Measurements from ENCODE around the gene FGF2.

FGF2 gene

DNA sequence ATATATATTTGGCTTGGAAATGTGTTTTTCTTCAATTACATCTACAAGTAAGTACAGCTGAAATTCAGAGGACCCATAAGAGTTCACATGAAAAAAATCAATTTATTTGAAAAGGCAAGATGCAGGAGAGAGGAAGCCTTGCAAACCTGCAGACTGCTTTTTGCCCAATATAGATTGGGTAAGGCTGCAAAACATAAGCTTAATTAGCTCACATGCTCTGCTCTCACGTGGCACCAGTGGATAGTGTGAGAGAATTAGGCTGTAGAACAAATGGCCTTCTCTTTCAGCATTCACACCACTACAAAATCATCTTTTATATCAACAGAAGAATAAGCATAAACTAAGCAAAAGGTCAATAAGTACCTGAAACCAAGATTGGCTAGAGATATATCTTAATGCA, 69.6 kb downstream of the FGF2 start:
- DNase-seq, result no peak

DNA sequence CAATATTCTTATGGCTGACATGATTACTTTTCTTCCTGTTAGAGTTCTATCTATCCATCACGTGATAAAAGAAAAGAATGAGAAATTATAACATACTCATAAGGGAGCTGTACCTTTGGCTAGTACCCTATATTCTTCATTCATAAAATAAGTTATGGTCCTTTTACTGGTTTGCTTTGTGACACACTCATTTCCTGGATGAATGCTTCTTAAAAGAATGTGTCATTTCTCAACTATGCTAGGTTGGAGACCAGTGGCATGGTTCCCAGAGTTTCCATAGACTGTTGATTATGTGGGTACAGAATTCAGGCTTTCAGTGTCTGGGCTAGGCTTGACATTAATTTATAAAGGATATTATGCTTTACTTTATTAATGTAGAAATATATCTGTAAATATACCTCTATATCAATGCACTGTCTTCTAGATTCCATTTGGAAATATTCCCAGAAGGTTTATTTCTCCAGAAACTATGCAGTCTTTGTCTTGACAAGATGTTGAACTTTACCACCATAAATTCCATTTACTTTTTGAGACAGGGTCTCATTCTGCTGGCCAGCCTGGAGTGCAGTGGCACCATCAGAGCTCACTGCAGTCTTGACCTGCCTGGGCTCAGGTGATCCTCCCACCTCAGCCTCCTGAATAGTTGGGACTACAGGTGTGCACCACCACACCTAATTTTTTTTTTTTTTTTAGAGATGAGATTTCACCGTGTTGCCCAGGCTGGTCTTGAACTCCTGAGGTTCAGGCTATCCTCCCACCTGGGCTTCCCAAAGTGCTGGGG, 71.9 kb downstream of the FGF2 start:
- DNase-seq, result no peak

DNA sequence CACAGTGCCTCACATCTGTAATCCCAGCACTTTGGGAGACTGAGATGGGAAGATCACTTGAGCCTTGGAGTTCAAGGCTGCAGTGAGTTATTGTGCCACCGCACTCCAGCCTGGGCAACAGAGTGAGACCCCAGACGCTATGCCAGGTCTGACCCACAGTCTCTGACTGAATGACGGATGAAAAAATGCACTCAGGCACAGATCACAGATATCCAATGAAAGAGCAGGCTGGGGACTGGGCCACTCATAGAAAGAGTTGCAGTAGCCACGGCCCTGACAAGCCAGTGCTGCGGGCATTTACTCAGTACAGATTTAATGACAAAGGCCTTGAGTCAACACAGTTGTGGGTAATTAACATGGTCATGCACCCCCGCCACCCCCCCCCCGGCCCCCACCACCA, 73.1 kb downstream of the FGF2 start:
- DNase-seq, result no peak

DNA sequence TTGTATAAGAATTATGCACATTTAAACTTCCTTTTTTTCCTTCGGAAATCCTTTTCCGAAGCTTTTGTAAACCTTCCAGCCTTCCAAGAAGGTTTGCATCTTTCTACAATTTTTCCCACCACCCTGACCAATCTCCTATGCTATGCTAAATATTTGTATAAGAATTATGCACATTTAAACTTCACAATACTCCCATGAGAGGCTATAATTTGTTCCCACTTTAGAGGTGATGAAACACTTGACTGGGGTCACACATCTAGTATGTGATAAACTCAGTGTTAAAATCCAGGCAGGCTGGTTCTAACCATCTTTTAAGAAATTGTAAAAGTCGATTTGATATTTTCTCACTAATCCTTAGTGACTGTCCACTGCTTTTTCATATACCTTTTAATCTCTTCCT, 73.7 kb downstream of the FGF2 start:
- no peak for DNase-seq

DNA sequence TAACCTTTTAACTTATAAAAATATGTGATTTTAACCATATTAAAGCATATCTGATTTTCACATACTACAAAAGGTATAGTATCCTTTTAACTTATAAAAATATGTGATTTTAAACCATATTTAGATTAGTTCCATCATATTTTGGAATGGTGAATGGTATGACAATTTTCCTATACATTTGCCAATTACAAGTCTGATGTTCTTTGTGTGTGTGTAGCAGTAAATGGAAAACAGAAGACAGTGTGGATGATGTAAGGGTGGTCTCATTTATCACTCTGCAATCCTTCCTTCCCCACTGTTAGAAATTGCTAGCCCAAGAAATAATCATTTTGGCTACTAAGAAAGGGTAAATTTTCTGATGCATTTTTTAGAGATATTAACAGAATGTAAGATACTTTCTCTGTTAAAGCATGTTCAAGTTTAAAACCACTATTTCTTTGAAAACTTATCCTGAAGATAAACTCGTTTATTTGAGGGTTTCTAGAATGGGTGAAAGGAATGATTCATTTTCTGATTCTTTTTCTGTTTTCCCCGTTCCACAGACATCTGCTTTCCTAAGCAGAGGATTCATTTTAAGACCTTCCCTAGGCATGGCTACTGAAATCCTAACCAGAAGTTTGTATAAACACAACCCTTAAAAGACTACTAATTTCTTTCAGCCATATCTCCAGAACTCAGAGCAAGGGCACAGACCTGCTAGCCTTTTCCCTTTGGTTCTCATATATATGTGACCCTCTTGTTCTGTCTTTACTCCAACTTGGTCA, 74.8 kb downstream of the FGF2 start:
- DNase-seq, result no peak

DNA sequence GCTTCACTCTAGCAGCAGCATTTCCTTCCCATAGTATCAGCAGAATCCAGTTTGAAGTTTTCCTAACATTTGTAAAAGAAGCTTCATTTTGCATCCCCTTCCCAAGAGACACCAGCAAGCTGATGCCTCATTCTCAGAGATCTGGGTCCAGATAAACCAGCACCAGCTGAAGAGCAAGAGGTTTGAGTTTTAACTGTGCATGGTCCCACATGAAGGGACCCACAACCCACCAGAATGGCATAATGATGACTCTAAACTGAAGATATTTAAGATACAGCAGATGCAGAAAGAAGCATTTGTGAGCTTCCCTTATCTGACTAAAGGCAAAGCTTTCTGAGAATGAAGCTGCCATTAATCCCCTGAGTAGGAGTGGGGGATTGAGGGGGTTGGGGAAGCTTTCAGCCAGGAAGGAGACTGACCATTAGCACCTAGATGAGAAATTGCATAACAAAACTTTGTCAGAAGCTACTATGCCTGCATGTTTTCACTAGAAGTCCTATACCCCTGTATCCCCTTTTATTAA, 77.2 kb downstream of the FGF2 start:
- DNase-seq, result no peak

DNA sequence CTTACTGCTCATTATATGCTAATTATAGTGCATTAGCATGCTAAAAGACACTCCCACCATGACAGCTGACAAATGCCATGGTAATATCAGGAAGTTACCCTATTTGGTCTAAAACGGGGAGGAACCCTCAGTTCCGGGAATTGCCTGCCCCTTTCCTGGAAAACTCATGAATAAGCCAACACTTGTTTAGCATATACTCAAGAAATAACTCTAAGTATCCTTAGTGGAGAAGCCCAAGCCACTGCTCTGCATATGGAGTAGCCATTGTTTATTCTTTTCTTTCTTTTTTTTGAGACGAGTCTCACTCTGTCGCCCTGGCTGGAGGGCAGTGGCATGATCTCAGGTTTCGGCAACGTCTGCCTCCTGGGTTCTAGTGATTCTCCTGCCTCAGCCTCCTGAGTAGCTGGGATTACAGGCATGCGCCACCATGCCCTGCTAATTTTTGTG, 80.3 kb downstream of the FGF2 start:
- no peak for DNase-seq

DNA sequence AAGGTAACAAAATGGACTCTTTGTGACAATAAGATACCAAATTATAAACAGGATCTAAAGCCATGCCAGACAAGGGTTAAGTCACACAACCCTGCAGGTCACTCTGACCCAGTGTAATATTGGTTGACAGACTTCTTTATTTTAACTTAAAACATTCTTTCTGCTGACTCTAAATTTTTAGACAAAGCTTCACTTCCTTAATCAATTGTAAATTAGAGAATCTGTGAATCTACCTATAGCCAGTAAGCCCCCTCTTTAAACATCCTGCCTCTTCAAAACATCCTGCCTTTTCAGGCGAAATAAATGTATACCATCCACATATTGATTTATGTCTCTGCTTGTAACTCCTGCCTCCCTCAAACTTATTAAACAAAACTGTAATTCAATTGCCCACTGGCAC, 81.6 kb downstream of the FGF2 start:
- DNase-seq, result no peak

DNA sequence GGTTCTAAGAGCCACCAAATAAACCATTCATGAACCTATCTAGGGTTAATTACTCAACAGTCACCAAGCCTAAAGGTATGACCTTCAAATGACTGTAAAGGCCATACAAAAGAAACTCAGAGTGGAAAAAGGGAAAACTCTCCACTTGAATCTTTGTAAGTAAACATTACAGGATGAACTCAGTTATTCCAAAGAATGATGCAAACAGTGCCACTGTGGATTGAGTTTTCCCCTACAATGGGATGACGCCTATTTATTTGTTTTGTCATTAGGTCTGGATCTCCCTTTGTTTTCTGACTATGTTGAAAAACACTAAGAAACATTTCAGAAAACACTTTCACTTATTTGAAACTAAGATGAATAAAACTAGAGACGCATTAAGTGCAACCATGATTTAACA, 83.1 kb downstream of the FGF2 start:
- DNase-seq, result no peak

DNA sequence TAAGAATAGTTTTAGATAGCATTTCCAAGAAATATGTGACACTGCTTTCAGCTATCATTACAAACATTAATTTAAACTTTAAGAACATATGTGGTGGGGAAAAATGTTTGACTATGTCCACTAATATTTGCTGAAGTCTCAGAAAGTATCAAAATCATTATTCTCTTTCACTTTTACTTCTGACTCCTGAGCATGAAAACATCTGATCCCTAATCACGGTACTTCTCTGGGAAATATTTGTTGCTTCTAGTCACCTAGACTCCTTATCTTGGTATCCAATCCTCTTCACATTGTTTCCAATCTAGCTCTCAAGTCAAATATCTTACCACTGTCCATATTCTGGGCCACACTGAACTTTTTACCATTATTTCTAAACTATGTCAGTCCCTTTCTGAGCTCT, 85.0 kb downstream of the FGF2 start:
- no peak for DNase-seq

DNA sequence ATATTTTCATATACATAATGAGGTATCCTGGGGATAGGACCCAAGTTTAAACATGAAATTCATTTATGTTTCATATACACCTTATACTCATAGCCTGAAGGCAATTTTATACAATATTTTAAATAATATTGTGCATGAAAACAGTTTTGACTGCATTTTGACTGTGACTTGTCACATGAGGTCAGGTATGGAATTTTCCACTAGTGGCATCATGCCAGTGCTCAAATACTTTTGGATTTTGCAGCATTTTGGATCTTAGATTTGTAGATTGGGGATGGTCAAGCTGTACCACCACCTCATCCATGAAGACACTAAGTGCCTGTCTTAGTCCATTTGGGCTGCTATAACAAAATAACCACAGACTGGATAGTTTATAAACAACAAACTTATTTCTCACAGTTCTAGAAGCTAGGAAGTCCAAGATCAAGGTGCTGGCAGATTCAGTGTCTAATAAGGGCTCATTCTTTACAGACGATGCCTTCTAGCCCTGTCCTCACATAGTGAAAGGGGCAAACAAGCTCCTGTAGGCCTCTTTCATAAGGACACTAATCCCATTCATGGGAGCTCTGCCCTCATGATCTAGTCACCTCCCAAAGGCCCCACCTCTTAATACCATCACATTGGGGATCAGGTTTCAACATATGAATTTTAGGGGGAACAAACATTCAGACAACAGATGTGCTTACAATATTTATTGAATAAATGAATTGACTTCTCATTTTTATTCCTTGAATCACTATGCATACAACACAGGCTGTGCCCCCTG, 86.4 kb downstream of the FGF2 start:
- no peak for DNase-seq

DNA sequence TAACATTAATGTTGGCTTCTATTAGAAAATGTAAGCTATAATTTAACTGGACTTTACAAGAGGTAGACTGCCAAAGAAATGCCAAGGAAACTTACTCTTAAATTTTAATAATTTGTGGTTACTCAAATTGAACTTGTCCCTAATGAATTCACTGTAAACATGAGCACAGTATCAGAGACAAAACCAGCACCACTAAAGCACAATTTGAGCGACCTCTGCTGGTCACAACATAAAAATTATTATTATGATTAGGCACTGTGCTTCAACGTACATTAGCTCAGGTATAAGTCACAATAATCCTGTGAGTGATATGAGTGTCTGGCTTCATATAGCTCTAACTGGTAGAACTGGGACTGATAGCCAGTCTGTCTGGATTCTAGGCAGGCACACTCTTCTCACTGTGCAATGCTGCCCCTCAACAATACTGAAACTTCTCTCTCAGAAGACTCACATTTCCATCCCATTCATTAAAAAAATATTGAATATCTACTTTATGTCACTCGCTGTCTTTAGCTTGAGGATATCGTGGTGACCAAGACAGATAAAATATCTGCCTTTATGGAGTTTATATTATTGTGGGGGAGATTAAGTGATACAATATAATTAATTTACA, 87.8 kb downstream of the FGF2 start:
- DNase-seq, result peak in 1 of 2 donors; percentile 63

DNA sequence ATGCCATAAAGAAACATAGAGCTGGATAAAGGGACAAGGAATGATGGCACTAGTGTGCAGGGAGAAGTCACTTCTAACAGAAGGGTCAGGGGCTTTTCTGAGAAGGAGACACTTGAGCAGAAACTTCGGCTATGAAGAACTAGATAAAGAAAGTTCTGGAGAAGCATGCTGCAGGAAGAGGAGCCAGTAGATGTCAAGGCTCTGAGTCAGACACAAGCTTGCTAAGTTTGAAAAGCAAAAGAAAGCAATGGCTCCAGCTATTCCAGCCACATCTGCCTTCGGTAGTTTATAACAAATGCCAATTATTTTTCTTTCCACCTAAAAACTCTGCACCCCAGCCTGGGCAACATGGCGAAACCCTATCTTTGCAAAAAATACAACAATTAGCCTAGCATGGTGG, 88.3 kb downstream of the FGF2 start:
- no peak for DNase-seq

DNA sequence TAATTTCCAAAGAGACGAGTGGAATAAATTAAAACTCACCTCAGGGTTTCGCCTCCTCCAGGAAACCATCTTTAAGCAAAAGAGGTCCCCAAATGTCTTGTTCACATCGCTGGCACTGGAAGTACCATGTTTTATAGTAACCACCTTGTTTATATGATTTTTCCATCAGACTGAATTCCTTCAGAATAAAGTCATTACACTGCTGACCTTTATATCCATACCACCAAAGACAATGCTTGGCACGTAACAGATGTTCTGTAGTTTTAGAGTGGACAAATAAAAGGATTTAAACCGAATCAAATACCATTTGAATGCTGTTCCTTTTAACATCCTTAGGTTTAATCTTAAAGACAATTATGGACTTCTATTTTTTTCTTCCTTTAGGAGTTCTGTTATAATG, 91.1 kb downstream of the FGF2 start:
- DNase-seq, result no peak

DNA sequence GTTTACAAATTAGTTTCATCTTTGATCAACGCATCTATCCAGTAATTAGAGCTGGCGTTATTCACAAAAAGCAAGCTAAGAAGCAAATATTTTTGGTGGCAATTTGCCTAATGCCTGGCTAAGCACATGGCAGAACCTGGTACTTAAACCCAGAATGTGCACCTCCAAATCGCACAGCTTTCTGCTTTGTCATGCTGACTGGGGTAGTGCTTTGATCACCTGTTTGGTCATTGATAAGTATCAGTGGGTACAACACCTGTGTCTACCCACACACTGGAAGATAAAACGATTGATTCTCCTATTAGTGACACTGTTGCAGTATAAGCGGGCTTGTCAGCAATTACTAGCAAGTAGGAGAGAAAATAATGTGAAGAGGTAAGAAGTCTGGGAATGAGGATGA, 93.8 kb downstream of the FGF2 start:
- no peak for DNase-seq

DNA sequence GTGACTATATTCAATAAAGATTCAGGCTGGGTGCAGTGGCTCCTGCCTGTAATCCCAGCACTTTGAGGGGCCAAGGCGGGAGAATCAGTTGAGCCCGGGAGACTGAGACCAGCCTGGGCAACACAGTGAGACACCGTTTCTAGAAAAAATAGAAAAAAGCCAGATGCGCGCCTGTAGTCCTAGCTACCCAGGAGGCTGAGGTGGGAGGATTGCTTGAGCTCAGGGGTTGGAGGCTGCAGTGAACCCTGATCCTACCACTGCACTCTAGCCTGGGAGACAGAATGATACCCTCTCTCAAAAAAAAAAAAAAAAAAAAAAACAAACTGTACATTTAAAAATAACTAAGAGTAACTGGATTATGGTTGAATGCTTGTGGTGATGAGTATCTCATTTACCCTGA, 94.7 kb downstream of the FGF2 start:
- no peak for DNase-seq

DNA sequence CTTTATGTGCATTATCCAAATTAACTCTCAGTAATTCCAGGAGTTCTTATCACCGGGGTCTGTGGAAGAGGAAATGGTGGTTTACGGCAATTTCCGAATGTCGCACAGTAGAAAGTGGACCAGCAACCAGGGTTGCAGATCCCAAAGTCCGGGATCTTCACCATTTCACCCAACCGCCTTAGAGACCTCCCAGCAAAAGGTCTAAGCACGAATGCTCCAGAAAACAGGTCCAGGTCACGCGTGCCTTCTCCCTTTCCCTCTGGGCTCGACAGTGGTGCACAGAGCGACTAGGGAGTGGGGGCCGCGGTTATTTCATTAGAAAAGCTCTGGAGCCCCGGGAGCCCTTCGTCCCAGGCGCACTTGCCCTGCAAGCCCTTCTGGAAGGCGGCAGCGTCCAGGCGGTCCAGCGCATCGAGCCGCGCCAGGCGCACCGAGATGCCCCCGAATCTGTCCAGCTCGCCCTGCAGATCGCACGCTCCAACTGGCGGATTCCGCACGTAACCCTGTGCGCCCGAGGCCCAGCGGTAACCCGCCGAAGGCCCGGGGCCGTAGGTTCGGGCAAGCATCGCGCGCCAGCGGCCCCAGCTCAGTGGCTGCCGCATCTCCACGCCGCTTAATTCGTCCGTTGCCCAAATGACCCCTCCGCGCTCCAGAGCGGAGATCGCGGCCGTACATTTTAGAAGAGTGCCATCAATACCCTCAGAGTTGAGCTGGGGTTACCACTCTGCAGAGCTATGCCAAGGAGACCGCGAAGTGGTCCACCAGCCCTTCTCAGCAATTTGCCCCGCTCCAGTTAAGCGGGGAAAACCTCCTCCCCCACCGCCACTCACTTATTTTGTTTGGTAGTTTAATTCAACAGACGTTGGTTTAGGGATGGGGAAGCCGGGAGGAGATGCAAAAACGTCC, 95.6 kb downstream of the FGF2 start, which contains the start of gene NUDT6:
Gene NUDT6 (minus strand): TSS at position 627 of the 906 bp plus-strand sequence. CDS start 25 bp downstream, at position 602.
- peak; percentile 22 to 35 for DNase-seq

DNA sequence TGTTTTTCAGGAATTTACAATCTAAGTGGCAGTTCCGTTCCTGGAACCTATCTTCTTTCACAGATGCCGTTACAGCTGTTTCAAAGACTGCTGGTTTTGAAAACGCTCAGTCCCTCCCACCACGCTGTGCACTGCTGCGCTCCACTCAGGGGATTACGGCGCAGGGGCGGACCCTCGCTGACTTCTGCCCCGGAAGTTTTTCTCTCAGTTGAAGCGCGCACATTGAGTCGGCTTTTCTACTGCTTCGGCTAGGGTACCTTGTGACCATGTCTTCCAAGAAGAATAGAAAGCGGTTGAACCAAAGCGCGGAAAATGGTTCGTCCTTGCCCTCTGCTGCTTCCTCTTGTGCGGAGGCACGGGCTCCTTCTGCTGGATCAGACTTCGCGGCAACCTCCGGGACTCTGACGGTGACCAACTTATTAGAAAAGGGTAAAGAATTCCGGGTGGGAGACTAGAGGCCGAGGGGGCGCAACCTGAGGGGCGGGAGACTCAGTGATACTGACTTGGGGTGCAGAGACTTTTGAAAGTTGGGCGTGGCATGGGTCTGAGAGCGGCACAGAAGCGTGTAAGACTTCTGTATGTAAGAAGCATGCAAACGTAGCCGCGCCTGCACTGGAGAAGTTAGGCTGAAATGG, 96.4 kb downstream of the FGF2 start:
- peak; percentile 86 to 87 for DNase-seq

DNA sequence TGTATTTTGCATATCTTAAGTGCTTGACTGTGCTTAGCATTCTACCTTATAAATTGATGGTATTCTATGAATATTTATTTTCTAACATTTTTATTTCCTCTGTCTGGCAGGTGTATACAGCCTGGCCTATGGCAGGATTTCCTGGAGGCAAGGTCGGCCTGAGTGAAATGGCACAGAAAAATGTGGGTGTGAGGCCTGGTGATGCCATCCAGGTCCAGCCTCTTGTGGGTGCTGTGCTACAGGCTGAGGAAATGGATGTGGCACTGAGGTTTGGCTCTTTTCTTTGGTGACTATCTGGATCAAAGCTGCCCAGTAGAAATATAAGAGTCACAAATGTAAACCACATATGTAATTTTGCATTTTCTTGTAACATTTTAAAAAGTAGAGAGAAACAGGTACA, 102.3 kb downstream of the FGF2 start:
- no peak for DNase-seq

DNA sequence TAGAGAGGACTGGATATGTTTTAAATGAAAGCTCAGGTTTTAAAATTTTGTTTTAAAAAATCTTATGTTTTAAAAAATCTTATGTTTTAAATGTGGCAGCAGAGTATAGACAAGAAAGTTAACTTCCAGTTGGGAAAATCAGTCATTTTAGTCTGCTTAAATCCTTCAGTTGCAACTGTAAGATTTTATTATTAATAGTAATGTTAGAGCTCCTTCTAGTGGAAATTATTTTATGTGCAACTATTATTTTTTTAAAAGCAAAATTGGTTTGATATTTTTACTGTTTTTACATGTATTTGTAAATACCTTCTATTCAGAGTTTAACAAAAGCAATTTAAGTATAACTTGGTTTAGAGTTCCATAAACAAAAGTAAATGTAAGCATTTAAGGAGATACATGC, 104.2 kb downstream of the FGF2 start:
- DNase-seq, result peak in 1 of 2 donors; percentile 8

DNA sequence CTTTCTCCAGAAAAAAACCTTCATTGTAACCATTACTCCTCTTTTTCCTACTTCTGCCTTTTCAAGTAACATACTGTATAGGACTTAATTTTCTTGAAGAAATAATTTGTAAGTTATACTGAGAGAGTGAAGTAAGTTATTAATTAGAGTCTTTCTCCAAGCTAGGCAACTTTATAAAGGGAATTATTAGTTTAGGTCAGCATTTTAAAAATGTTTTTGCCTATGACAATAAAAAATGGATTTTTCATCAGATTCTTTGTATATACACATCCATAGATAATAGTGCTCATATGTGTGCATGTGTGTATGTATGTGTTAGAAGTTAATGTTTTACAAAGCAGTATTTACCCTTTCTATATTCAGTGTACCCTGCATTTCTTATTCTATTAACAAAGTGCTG, 106.1 kb downstream of the FGF2 start:
- no peak for DNase-seq

All from CD4-positive, alpha-beta T cell treated with Interleukin-1 beta for 1 hour (primary cell).